DOHH2 (cell line): ENCODE data around the gene KDSR.
A peak's percentile ranks its signal among the peaks of the same experiment; 100 is the strongest.

Experiments
- H3F3A ChIP-seq: fragments of 200-600 bp; sonication (generic), shearing (Covaris generic); 2 replicates; pipeline ENCODE4 v1.6.0; 2016; ENCODE audit warnings: antibody characterized with exemption, mild to moderate bottlenecking; ENCODE audit not compliant: control insufficient read depth, insufficient read depth
- H3K27ac ChIP-seq: fragments of 200-600 bp; sonication (generic); 2 replicates; pipeline ENCODE4 v1.5.1; 2014; ENCODE audit warnings: low read depth, mild to moderate bottlenecking, low read length, moderate library complexity
- H3K27me3 ChIP-seq: fragments of 200-600 bp; sonication (generic); 2 replicates; pipeline ENCODE4 v1.6.1; 2014; ENCODE audit warnings: mild to moderate bottlenecking, low read length, mixed read lengths; ENCODE audit not compliant: control insufficient read depth
- H3K36me3 ChIP-seq: fragments of 200-600 bp; sonication (generic); 2 replicates; pipeline ENCODE4 v1.6.1; 2014; ENCODE audit warnings: mild to moderate bottlenecking, low read length, moderate library complexity, mixed read lengths; ENCODE audit not compliant: control insufficient read depth
- H3K4me1 ChIP-seq: fragments of 200-600 bp; sonication (generic); 2 replicates; pipeline ENCODE4 v1.6.1; 2014; ENCODE audit warnings: mild to moderate bottlenecking, low read length, mixed read lengths; ENCODE audit not compliant: control insufficient read depth
- H3K4me2 ChIP-seq: fragments of 200-600 bp; sonication (generic); 2 replicates; pipeline ENCODE4 v1.6.0; 2014; ENCODE audit warnings: mild to moderate bottlenecking, low read length, moderate library complexity
- H3K4me3 ChIP-seq: fragments of 200-600 bp; sonication (generic); 2 replicates; pipeline ENCODE4 v1.5.1; 2014; ENCODE audit warnings: mild to moderate bottlenecking, low read length, mixed read lengths
- H3K79me2 ChIP-seq: fragments of 200-600 bp; sonication (generic); 2 replicates; pipeline ENCODE4 v1.6.1; 2014; ENCODE audit warnings: mild to moderate bottlenecking, low read length, mixed read lengths; ENCODE audit not compliant: control insufficient read depth
- H3K9me2 ChIP-seq: fragments of 200-600 bp; sonication (generic); replicated peaks from 2 replicates; pipeline ENCODE4 v1.6.1; 2014; ENCODE audit warnings: mild to moderate bottlenecking, low read length, mixed read lengths; ENCODE audit not compliant: control insufficient read depth
- H3K9me3 ChIP-seq: fragments of 200-600 bp; sonication (generic); 2 replicates; pipeline ENCODE4 v1.6.1; 2014; ENCODE audit warnings: antibody characterized with exemption, low read length, mixed read lengths; ENCODE audit not compliant: control insufficient read depth, insufficient read depth
- H4K20me1 ChIP-seq: fragments of 200-600 bp; sonication (generic); 2 replicates; pipeline ENCODE4 v1.6.0; 2014; ENCODE audit warnings: low read depth, mild to moderate bottlenecking, antibody characterized with exemption, low read length, moderate library complexity; ENCODE audit not compliant: control insufficient read depth, insufficient read depth
- CTCF ChIP-seq: fragments of 200-600 bp; sonication (generic); IDR thresholded peaks from one replicate; pipeline ENCODE4 v1.5.1; 2014; ENCODE audit warnings: antibody characterized with exemption, mild to moderate bottlenecking, low read depth, low read length; ENCODE audit not compliant: poor library complexity, severe bottlenecking
- EZH2phosphoT487 ChIP-seq: fragments of 200-600 bp; sonication (generic); IDR thresholded peaks from 2 replicates; pipeline ENCODE4 v1.6.1; 2017; ENCODE audit warnings: borderline replicate concordance, mild to moderate bottlenecking, antibody characterized with exemption, low read length, moderate library complexity, mixed read lengths

Gene KDSR

DNA sequence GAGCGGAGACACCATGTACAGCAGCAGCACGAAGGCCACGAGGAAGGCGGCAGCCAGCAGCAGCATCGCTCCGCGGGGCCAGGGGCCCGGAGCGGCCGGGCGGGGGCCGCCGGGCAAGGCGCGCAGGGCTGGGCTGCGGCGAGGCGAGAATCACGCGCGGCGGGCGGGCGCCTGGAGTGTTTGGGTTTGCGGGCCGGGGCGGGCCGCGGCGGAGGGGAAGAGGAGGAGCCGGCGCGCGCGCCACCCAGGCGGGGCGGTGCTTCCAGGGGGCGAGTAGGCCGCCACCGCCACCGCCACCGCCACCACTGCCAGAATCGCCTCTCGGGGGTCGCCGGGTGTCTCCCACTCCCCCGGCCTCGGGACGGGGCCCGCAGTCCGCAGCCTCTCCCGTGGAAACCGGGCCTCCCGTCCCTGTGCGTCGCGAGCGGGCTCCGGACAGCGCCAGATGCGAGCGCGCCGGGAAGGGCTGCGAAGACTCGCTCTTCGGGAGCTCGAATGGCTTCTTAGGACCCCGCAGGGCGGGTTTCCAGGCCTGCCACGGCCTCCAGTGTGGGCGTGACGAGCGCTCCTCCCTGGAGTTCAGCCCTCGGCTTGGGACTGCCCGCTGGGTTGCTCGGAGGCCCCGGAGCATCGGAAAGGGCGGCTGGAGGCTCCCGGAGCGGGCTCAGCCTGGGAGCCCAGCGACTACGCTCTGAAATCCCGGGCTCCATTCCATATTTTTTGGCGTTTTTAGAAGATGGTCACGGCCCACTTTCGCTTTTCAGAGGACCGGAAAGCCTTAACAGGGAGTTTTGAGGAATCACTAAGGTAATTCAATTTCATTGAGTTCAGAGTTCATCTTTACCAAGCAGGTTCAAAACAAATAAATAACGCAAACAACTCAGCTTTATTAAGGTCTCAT is at the start of gene KDSR:
Gene KDSR, minus strand, starts transcription at position 154 of the 901 bp plus-strand sequence. Its CDS starts 88 bp downstream, at position 66.
- Histone ChIP-seq H3K4me2 (peak within 1 kb of the TSS; percentile 99), H3K9me2 (no peaks in the 10 kb centered on the region), H3K27me3 (no peaks in the 10 kb centered on the region), H3K4me1 (peaks cover 23% of the 10 kb centered on the region), H3K79me2 (peaks cover 23% of the 10 kb centered on the region), H3K36me3 (peaks cover 8% of the 10 kb centered on the region), H3K27ac (peak within 1 kb of the TSS; percentile 27; the same call in 1 of the 2 replicates), H3K4me3 (peak within 1 kb of the TSS; percentile 86), H3F3A (peaks cover 4% of the 10 kb centered on the region), H4K20me1 (no peaks in the 10 kb centered on the region), H3K9me3 (no peaks in the 10 kb centered on the region)
- TF ChIP-seq CTCF (no peak), EZH2phosphoT487 (no peak)

DNA sequence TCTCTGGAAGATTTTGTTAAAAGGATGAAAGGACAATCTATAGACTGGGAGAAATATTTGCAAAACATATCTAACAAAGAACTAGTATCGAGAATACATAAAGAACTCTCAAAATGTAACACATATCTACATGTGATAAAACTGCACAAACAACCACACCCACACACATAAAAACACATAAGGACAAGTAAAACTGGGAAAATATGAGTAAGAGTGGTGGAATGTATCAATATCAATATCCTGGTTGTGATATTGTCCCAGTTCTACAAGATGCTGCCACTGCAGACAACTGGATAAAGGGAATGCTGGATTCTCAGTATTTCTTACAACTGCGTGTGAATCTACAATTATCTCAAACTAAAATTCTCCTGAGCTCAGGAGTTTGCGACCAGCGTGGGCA is 45.9 kb upstream of the KDSR start:
- H3K4me2 ChIP-seq = no peak overlapping the region
- TF ChIP-seq EZH2phosphoT487 = no peak
- TF ChIP-seq CTCF = no peak
- H3K9me3 ChIP-seq = no peaks in the 10 kb centered on the region
- peaks cover 63% of the 10 kb centered on the region for H3K79me2 ChIP-seq
- no peak overlapping the region for H3K27ac ChIP-seq
- no peak overlapping the region for H3K4me3 ChIP-seq
- H3F3A ChIP-seq = no peaks in the 10 kb centered on the region
- no peaks in the 10 kb centered on the region for H3K4me1 ChIP-seq
- H3K9me2 ChIP-seq = no peaks in the 10 kb centered on the region
- peaks cover 78% of the 10 kb centered on the region for H3K36me3 ChIP-seq
- H4K20me1 ChIP-seq = no peaks in the 10 kb centered on the region
- H3K27me3 ChIP-seq = no peaks in the 10 kb centered on the region

DNA sequence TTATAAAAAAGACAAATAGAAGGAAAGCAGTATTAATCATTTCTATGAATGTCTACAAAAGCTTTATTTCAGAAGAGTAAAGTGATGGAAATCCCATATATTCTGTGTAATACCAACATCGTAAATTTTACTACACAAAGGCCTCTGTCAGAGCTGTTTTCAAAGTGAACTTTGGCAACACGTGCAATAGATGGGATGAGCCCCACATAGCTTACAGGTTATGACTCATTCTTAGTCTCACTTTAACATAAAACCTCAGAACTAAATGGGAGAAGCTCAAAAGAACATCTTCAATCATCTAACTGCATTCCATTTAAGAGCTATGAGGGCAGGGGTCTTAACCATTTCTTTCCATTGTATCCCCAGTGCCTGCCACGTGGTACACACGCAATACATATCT is 43.8 kb upstream of the KDSR start:
- no peak overlapping the region for H3K27ac ChIP-seq

More for the DNA sequence above, 43.8 kb upstream of the KDSR start:
- H4K20me1 ChIP-seq = no peaks in the 10 kb centered on the region
- no peaks in the 10 kb centered on the region for H3K9me3 ChIP-seq
- H3F3A ChIP-seq = no peaks in the 10 kb centered on the region
- H3K4me1 ChIP-seq = no peaks in the 10 kb centered on the region
- TF ChIP-seq EZH2phosphoT487 (no peak), CTCF (no peak)
- H3K27me3 ChIP-seq = no peaks in the 10 kb centered on the region
- H3K9me2 ChIP-seq = no peaks in the 10 kb centered on the region
- no peak overlapping the region for H3K4me3 ChIP-seq
- H3K4me2 ChIP-seq = no peak overlapping the region
- peaks cover 50% of the 10 kb centered on the region for H3K79me2 ChIP-seq
- peaks cover 81% of the 10 kb centered on the region for H3K36me3 ChIP-seq
